Suprapubic skin (tissue), 4 donors: ENCODE data around the gene RND3.

Experiments used
- CTCF ChIP-seq, 2 donors: fragments of 200-600 bp in 1 of 2; fragments of 450-650 bp in 1 of 2; sonication (generic) in 1 of 2; IDR thresholded peaks; one replicate each; pipeline ENCODE4 v1.5.1; 2016 to 2019; ENCODE audit warnings: antibody characterized with exemption in 2 of 2, mild to moderate bottlenecking in 1 of 2, moderate library complexity in 1 of 2
- EP300 ChIP-seq: sonication (generic); formaldehyde crosslinking; IDR thresholded peaks from one replicate; pipeline ENCODE4 v1.6.1; 2017; ENCODE audit warnings: antibody characterized with exemption
- POLR2A ChIP-seq, 2 donors: fragments of 450-650 bp; IDR thresholded peaks; one replicate each; pipeline ENCODE4 v1.6.1; 2017; ENCODE audit warnings: antibody characterized with exemption in 2 of 2, mild to moderate bottlenecking in 2 of 2, moderate library complexity in 2 of 2
- POLR2AphosphoS5 ChIP-seq, 3 donors: sonication (generic); formaldehyde crosslinking; IDR thresholded peaks; one replicate each; pipeline ENCODE4 v1.6.1; 2017; ENCODE audit warnings: antibody characterized with exemption in 3 of 3

- TF ChIP-seq POLR2AphosphoS5 (IDR thresholded peaks at IDR 0.05), result no peak
- TF ChIP-seq CTCF (IDR thresholded peaks at IDR 0.05), result no peak
- TF ChIP-seq EP300, result no peak
- TF ChIP-seq POLR2A (IDR thresholded peaks at IDR 0.05), result no peak
These were observed 10.6 kb downstream of the RND3 start for GRCh38 chr2:150476809-150477302.
